Measurements from ENCODE around the gene SULF2.

- TF ChIP-seq YY1 (IDR thresholded peaks at IDR 0.05; ENCODE audit: insufficient read depth, insufficient read length) (no peak), ZNF274 (IDR thresholded peaks at IDR 0.05; ENCODE audit: low read depth, low read length) (no peak), SUZ12 (IDR thresholded peaks at IDR 0.05; ENCODE audit: extremely low read depth, insufficient read depth, insufficient read length) (no peak)
These were observed 5.3 kb upstream of the SULF2 start for GRCh38 chr20:47790580-47790965.
